Muscle of arm (tissue), 12 donors: ENCODE data around the gene PYGO1. TPM values are rescaled to one million over a fixed set of nuclear protein-coding genes. Genes with fewer than 3 reads are reported as not detected.

ENCODE experiments used
- DNase-seq: peaks from one replicate; pipeline ENCODE4 v3.0.0-alpha.2; 2013
- polyA plus RNA-seq, 12 donors: library from polyadenylated mRNA; unstranded; fragments of 120-200 nt; gene quantifications; one replicate each; pipeline ENCODE4 v1.2.1, GENCODE V29; 2013; ENCODE audit not compliant: insufficient read length in 12 of 12

Gene PYGO1
- polyA plus RNA-seq, 12 donors, result 9.8 to 14.9 (median 11.6) TPM; not detected in 1

DNA sequence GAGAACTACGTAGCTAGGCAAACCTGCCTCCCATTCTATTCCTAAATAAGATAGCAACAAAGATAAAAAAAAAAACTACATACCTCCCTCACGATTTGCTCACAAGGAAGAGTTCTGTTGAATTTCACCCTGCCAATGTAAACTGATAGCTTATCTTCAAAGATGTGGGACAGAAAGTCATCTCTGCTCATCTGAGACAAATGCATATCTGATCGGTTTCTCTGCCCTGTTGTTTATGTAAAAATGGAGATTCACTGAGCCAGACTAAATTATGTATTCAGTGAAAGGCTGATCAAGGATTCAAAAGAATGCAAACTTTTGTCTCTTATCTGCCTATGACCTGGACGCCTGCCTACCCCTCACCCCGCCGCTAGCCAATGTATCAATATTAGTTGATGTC is 11.2 kb downstream of the PYGO1 start:
- DNase-seq, result no peak

GRCh38 chr15:55574096-55574495 is 14.0 kb downstream of the PYGO1 start:
- DNase-seq, result no peak

- DNase-seq, result no peak
These were observed 14.9 kb downstream of the PYGO1 start for GRCh38 chr15:55573224-55573623.

- no peak for DNase-seq
These were observed 23.6 kb downstream of the PYGO1 start for GRCh38 chr15:55564347-55565145.

DNA sequence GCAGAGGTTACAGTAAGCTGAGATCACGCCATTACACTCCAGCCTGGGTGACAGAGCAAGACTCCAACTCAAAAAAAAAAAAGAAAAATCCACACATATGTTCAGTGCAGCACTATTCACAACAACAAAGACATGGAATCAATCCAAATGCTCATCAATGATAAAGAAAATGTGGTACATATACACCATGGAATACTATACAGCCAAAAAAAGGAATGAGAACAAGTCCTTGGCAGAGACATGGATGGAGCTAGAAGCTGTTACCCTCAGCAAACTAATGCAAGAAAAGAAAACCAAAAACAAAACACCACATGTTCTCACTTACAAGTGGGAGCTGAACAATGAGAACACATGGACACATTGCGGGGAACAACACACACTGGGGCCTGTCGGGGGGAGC is 25.5 kb downstream of the PYGO1 start:
- DNase-seq, result no peak

- no peak for DNase-seq
These were observed 33.1 kb downstream of the PYGO1 start for GRCh38 chr15:55555089-55555488.

DNA sequence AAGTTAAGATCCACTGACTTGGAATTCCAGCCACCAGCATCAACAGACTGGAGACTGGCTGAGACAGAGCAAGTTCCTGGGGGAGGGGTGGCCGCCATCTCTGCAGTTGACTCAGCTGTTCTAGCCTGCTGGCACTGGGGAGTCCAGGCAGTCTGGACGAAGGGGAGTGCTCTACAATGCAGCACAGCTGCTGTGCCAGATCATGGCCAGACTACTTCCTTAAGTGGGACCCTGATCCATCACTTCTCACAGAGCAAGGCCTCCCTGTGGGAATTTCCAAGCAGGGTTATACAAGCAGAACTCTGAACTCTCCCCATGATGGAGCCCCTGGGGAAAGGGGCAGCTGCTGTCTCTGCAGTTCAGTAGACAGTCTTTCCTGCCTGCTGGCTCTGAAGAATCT is 35.2 kb downstream of the PYGO1 start:
- peak; percentile 25 for DNase-seq

GRCh38 chr15:55552451-55552850 is 35.7 kb downstream of the PYGO1 start:
- DNase-seq, result no peak

DNA sequence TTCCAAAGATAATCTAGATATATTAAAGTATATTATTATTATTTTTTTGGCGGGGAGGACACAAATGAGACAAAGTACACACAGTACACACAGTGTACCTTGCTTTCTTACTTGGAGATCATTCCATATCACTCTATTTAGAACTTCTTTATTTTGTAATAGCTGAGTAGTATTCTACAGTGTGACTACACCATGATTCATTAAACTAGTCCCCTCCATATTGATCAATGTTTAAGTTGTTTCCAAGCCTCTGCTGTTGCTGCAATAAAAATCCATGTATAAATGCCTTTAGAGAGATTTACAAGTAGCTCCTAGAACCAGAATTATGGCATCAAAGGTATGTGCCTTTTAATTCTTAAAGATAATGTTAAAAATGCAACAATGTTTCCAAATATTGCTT is 38.8 kb downstream of the PYGO1 start:
- DNase-seq, result no peak

GRCh38 chr15:55546718-55547117 is 41.4 kb downstream of the PYGO1 start:
- no peak for DNase-seq

GRCh38 chr15:55535436-55535835 is 52.7 kb downstream of the PYGO1 start:
- no peak for DNase-seq

DNA sequence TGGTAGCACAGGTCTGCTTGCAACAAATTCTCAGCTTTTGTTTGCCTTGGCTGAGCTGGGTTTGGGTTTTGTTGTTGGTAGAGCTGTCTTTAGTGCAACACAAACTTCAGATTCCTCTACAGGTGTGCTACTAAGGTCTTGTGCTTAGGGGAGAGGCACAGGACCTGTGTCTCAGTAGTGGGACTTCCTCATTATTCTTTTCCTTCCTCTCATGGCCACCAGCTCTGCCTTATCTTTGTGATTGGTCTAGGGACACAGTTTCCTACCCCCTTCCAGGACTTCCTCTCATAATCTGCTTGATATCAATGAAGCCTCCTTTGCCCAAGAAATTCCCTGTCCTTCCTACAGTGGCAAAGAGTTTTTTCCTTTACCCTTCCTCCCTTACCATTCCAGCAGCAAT is 55.2 kb downstream of the PYGO1 start:
- no peak for DNase-seq

GRCh38 chr15:55530861-55531313 is 57.3 kb downstream of the PYGO1 start:
- DNase-seq, result no peak

- no peak for DNase-seq
These were observed 59.3 kb downstream of the PYGO1 start for GRCh38 chr15:55528812-55529211.

DNA sequence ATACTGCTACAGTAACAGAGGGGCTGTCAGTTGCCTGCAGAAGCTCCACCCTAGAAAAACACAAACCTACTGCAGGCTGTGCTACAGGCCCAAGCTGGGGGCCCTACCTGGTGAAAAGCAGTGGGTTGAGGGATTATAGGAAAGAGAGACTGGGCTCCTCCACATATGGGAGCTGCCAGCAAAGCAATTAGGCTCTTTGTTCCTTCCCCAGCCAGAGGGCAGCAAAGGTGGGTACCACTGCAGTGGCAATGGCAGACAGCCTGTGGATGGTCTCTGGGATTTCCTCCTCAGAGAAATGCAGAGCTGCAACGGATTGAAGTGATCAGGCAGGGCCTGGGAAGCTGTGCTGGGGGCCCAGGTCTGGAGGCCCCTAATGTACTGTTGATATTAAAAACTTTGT is 61.0 kb downstream of the PYGO1 start:
- no peak for DNase-seq

DNA sequence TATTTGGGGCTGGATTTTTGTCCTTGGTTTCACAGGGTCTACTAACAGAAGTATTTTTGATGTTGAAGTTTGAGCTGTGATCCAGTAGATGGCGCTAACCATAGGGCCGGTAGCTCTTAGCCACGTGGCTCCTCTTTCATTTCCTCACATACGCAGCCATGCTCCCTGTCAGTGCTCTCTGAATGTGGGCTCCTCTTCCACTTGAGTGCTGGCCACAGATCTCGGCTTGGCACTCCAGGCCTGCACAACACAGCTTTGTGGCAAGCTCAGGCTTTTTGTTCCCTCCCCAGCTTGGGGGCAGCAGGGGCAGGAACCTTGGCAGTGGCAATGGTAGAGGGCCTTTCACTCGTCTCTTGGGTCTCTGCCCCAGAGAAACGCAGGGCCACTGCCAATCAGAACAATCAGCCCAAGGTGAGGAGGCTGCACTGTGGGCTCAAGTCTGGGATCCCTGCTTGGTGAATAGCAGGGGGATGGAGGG is 61.5 kb downstream of the PYGO1 start:
- DNase-seq, result no peak

GRCh38 chr15:55522742-55523450 is 65.2 kb downstream of the PYGO1 start:
- DNase-seq, result no peak

- DNase-seq, result no peak
These were observed 69.5 kb downstream of the PYGO1 start for GRCh38 chr15:55518641-55519040.

DNA sequence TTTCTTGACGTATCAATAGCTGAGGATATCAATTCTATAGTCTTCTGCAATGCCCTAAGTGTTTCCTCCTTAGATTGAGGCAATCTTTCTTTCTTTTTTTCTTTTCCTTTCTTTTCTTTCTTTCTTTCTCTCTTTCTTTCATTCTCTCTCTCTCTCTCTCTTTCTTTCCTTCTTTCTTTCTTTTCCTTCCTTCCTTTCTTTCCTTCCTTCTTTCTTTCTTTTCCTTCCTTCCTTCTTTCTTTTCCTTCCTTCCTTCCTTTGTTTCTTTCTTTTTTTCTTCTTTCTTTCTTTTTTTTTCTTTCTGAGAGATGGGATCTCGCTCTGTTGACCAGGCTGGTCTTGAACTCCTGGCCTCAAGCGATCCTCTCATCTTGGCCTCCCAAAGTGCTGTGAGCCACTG is 70.1 kb downstream of the PYGO1 start:
- no peak for DNase-seq

DNA sequence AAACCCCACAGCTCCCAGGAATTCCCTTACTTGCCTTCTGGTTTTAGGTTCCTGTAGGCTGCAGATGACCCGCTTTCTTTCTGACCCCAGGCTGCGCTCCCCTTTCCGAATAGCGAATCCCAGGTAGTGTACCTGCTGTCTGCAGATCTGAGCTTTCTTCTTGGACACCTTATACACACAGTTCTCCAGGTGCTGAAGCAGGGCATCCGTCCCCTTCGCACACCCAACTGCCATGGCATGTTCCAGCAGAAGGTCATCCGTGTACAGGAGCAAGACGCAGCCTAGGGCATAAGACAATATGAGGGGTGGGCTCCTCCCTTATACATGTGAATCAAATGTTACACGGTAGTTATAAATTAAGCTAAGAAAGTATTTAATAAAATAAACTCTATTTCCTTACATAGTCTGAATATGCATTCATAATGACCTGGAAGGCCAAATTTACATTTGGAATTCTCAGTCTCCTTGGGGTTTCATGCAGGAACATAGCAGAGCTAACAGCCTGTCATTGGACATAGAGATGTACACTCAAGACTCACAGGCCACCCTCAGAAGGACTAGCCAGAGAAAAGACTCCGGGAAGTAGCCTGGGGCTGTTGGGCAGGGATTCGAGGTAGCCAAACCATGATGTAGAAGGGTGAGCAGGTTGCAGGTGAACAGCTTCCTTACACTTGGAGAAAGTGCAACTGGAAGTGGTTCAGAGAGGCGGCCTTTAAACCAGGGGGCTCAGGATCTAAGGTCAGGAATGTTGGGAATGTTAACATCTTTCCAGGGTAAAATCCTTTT is 72.0 kb downstream of the PYGO1 start:
- no peak for DNase-seq

- no peak for DNase-seq
These were observed 72.7 kb downstream of the PYGO1 start for GRCh38 chr15:55515491-55515890.

DNA sequence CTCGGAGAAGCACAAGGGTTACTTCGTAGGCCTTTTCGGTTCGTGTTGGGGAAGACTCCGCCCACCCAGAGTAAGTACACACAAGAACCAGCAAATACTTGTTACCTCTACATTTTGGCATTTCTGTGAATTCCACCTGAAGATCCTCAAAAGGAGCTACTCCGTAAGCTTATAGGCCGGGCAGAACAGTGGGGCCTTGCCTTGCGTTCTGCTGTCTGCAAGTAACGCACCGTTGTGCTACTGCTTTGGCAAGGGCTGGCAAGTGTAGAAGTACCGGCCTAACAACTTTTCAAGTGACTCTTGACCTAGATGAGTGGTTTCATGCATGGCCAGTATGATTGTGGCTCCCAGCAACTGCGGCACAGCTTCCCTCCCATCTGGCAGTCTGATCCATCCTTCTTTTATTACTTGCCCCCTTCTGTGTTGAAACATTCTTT is 73.7 kb downstream of the PYGO1 start:
- DNase-seq, result no peak
